ENCODE measurements around the gene BCR. TPM values are rescaled to one million over a fixed set of nuclear protein-coding genes. Genes with fewer than 3 reads are reported as not detected.

The BCR gene
- total and polyA plus RNA-seq, 2 of the 4 experiments (the other 2 are of a cell fraction): 28.9 to 44.6 TPM

GRCh38 chr22:23169043-23169406 is 11.3 kb upstream of the BCR start:
- CTCF ChIA-PET: no interaction called here
- Histone ChIP-seq H3K27me3 (ENCODE audit: control insufficient read depth, insufficient read depth, low read length) (peaks cover 3% of the 10 kb centered on the region; the same call in 1 of the 2 replicates), H4K5ac (ENCODE audit: low read depth, low read length) (no peak overlapping the region), H2BK120ac (ENCODE audit: low read depth, low read length) (no peak overlapping the region), H3K23ac (ENCODE audit: low read depth, low read length) (no peak overlapping the region), H3K9ac (ENCODE audit: low read depth, low read length) (no peak overlapping the region), H3K4me3 (ENCODE audit: insufficient read depth, low read depth, low read length) (no peak overlapping the region), H2AFZ (replicated peaks; ENCODE audit: low read length, poor library complexity) (no peak overlapping the region), H4K91ac (ENCODE audit: insufficient read depth, low read depth, low read length) (no peak overlapping the region), H2BK20ac (ENCODE audit: low read depth, low read length) (no peak overlapping the region), H2AK5ac (ENCODE audit: low read depth, low read length) (no peak overlapping the region), H2AK9ac (replicated peaks; ENCODE audit: low read depth, low read length, poor library complexity) (no peak overlapping the region), H3K18ac (ENCODE audit: low read depth, low read length) (no peak overlapping the region), H3K56ac (ENCODE audit: extremely low read depth, insufficient read depth, low read length) (no peak overlapping the region), H3K79me1 (ENCODE audit: low read depth in 1 of 2, low read length in 2 of 2) (no peaks in the 10 kb centered on the region), H3K27ac (ENCODE audit: insufficient read depth, low read length) (no peak overlapping the region), H3K4me2 (ENCODE audit: low read depth, low read length) (no peak overlapping the region), H4K8ac (ENCODE audit: low read depth in 2 of 2, low read length in 2 of 2) (no peak overlapping the region), H3K36me3 (ENCODE audit: control insufficient read depth, insufficient read depth, low read length) (no peaks in the 10 kb centered on the region), H3K14ac (replicated peaks; ENCODE audit: low read depth, low read length) (no peak overlapping the region), H2BK15ac (ENCODE audit: low read depth, low read length) (no peak overlapping the region), H4K20me1 (ENCODE audit: insufficient read depth, low read length) (no peaks in the 10 kb centered on the region), H3K4me1 (ENCODE audit: control insufficient read depth, insufficient read depth, low read length) (peaks cover 2% of the 10 kb centered on the region; the same call in 1 of the 2 replicates), H2BK5ac (ENCODE audit: low read depth, low read length, poor library complexity, severe bottlenecking) (no peak overlapping the region), H3K4ac (ENCODE audit: low read depth, low read length) (no peak overlapping the region), H3K9me1 (ENCODE audit: insufficient read depth, low read length) (no peaks in the 10 kb centered on the region), H3K9me3 (ENCODE audit: control insufficient read depth, insufficient read depth, low read length) (no peaks in the 10 kb centered on the region; the same call in 1 of the 2 replicates)
- dilution Hi-C loops (cut with HindIII; ENCODE audit: low sequenced_read_pairs, unreplicated experiment): no loop called here
- in situ Hi-C loops (cut with MboI; ENCODE audit: low sequenced_read_pairs): no loop called here
- intact Hi-C loops (cut with micrococcal nuclease): no loop called here
- POLR2A ChIA-PET (ENCODE audit: unreplicated experiment): no interaction called here
- 54% methylated on average over 2 of the region's 4 CpGs; no CpG with 5 or more reads in 1 of the 2 experiments for WGBS, 2 experiments (ENCODE audit: extremely low coverage in 2 of 2, insufficient read length in 1 of 2)
- no TSS peak for BruUV-seq (replicated peaks)
- ATAC-seq (ENCODE audit: low read depth) (no peak), DNase-seq (no peak)
- TF ChIP-seq RAD21 (IDR thresholded peaks at IDR 0.05; ENCODE audit: low read length) (no peak), RFX5 (IDR thresholded peaks at IDR 0.05; ENCODE audit: low read depth, low read length) (no peak), FOS (IDR thresholded peaks at IDR 0.05; ENCODE audit: low read depth, low read length) (no peak), NFE2L2 (IDR thresholded peaks at IDR 0.05; ENCODE audit: low read depth, low read length) (no peak), USF2 (IDR thresholded peaks at IDR 0.05; ENCODE audit: low read depth, low read length) (no peak), SMC3 (IDR thresholded peaks at IDR 0.05; ENCODE audit: low read depth, low read length) (no peak), RCOR1 (IDR thresholded peaks at IDR 0.05; ENCODE audit: insufficient replicate concordance, low read length) (no peak), CEBPB (IDR thresholded peaks at IDR 0.05; ENCODE audit: low read depth, low read length) (no peak), MAZ (IDR thresholded peaks at IDR 0.05; ENCODE audit: borderline replicate concordance, low read depth, low read length) (no peak), MXI1 (IDR thresholded peaks at IDR 0.05; ENCODE audit: borderline replicate concordance, low read depth, low read length) (no peak), BHLHE40 (IDR thresholded peaks at IDR 0.05; ENCODE audit: low read depth, low read length) (no peak)
- TF ChIP-seq, protein P1, sequence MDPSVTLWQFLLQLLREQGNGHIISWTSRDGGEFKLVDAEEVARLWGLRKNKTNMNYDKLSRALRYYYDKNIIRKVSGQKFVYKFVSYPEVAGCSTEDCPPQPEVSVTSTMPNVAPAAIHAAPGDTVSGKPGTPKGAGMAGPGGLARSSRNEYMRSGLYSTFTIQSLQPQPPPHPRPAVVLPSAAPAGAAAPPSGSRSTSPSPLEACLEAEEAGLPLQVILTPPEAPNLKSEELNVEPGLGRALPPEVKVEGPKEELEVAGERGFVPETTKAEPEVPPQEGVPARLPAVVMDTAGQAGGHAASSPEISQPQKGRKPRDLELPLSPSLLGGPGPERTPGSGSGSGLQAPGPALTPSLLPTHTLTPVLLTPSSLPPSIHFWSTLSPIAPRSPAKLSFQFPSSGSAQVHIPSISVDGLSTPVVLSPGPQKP (IDR thresholded peaks at IDR 0.05; ENCODE audit: borderline replicate concordance, low read depth, low read length): no peak
- TF ChIP-seq, protein P2, sequence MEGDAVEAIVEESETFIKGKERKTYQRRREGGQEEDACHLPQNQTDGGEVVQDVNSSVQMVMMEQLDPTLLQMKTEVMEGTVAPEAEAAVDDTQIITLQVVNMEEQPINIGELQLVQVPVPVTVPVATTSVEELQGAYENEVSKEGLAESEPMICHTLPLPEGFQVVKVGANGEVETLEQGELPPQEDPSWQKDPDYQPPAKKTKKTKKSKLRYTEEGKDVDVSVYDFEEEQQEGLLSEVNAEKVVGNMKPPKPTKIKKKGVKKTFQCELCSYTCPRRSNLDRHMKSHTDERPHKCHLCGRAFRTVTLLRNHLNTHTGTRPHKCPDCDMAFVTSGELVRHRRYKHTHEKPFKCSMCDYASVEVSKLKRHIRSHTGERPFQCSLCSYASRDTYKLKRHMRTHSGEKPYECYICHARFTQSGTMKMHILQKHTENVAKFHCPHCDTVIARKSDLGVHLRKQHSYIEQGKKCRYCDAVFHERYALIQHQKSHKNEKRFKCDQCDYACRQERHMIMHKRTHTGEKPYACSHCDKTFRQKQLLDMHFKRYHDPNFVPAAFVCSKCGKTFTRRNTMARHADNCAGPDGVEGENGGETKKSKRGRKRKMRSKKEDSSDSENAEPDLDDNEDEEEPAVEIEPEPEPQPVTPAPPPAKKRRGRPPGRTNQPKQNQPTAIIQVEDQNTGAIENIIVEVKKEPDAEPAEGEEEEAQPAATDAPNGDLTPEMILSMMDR (conservative IDR thresholded peaks at IDR 0.05; ENCODE audit: low read depth, low read length): no peak

Data from IMR-90 (cell line).